A549 (cell line): ENCODE measurements around the gene HPCAL1. TPM values are rescaled to one million over a fixed set of nuclear protein-coding genes. Genes with fewer than 3 reads are reported as not detected.

Experiments
- ATAC-seq, 2 experiments: fragments of 200-7000 bp in 1 of 2; fragments of >200 bp in 1 of 2; cut with Nextera tagmentation in 1 of 2; cut with Tn5 transposase in 1 of 2; 3 replicates each; pipeline versions ENCODE4 v1.8.0 to v1.9.1; 2018 to 2020; ENCODE audit warnings: mild to moderate bottlenecking in 1 of 2, moderate library complexity in 1 of 2
- CTCF ChIA-PET: fragments of 300-600 bp; sonication (Branson Sonifier 250); formaldehyde crosslinking; extraction: SDS; loops from one replicate; lab custom pipeline; 2021; ENCODE audit warnings: antibody characterized with exemption, inconsistent platforms; lab: Yijun Ruan, JAX
- POLR2A ChIA-PET: fragments of 350-600 bp; formaldehyde crosslinking; extraction: SDS; loops from one replicate; lab custom pipeline; 2021; ENCODE audit warnings: antibody characterized with exemption, inconsistent platforms; lab: Yijun Ruan, JAX
- DNase-seq, 2 experiments: peaks; one replicate each; pipeline versions ENCODE4 v3.0.0 to v3.0.0-alpha.2; 2011 to 2016; ENCODE audit warnings: low read depth in 1 of 2, low spot score in 1 of 2
- FAIRE-seq: peaks from 2 replicates; lab custom pipeline; 2011; peaks lifted over from hg19 to GRCh38; lab: Jason Lieb, UNC
- H3K27ac ChIP-seq, 2 experiments: fragments of >200 bp; sonication (Bioruptor Twin); formaldehyde crosslinking; 3 replicates each; pipeline ENCODE4 v1.5.1; 2016 to 2017
- H3K4me1 ChIP-seq: fragments of >200 bp; sonication (Bioruptor Twin); formaldehyde crosslinking; 3 replicates; pipeline ENCODE4 v1.6.1; 2016
- H3K4me2 ChIP-seq: fragments of >200 bp; sonication (Bioruptor Twin); formaldehyde crosslinking; 3 replicates; pipeline ENCODE4 v1.6.1; 2016
- H3K4me3 ChIP-seq: fragments of >200 bp; sonication (Bioruptor Twin); formaldehyde crosslinking; 3 replicates; pipeline ENCODE4 v1.5.1; 2016
- H3K9me3 ChIP-seq: fragments of >200 bp; sonication (Bioruptor Twin); formaldehyde crosslinking; 3 replicates; pipeline ENCODE4 v1.6.1; 2016
- CBX8 ChIP-seq: fragments of 200-600 bp; sonication (generic); IDR thresholded peaks from 2 replicates; pipeline ENCODE4 v1.6.1; 2016
- CEBPB ChIP-seq, 2 experiments: fragments of >200 bp in 1 of 2; sonication (Bioruptor Twin) in 1 of 2; formaldehyde crosslinking in 1 of 2; IDR thresholded peaks; 2 replicates each; pipeline ENCODE4 v1.6.1; 2012 to 2016
- CHD2 ChIP-seq: fragments of 150-350 bp; IDR thresholded peaks from 2 replicates; pipeline ENCODE4 v1.6.1; 2014; ENCODE audit warnings: low read length; ENCODE audit not compliant: partially characterized antibody
- EP300 ChIP-seq, 2 experiments: fragments of >200 bp; sonication (Bioruptor Twin); formaldehyde crosslinking; IDR thresholded peaks; 2 replicates in 1 of 2; 3 replicates in 1 of 2; pipeline ENCODE4 v1.6.1; 2016 to 2017
- FOSB ChIP-seq: fragments of 250-450 bp; sonication (Bioruptor Pico); IDR thresholded peaks from 2 replicates; pipeline ENCODE4 v1.5.0; 2020; ENCODE audit warnings: mild to moderate bottlenecking, moderate library complexity
- FOSL2 ChIP-seq, 2 experiments: fragments of 450-650 bp in 1 of 2; fragments of >200 bp in 1 of 2; sonication (Bioruptor Twin) in 1 of 2; formaldehyde crosslinking; IDR thresholded peaks; 2 replicates each; pipeline versions ENCODE4 v1.5.0 to v1.6.1; 2016 to 2020; ENCODE audit warnings: mild to moderate bottlenecking in 1 of 2, moderate library complexity in 1 of 2
- HDAC2 ChIP-seq: fragments of 200-600 bp; sonication (generic); IDR thresholded peaks from 2 replicates; pipeline ENCODE4 v1.6.1; 2016
- HEYL ChIP-seq: fragments of 250-450 bp; sonication (Bioruptor Pico); IDR thresholded peaks from 2 replicates; pipeline ENCODE4 v1.8.0; 2021; ENCODE audit warnings: mild to moderate bottlenecking, moderate library complexity
- HMGXB4 ChIP-seq: fragments of 250-450 bp; sonication (Bioruptor Pico); IDR thresholded peaks from 2 replicates; pipeline ENCODE4 v1.5.0; 2021; ENCODE audit warnings: mild to moderate bottlenecking, moderate library complexity, borderline replicate concordance
- HOXB13 ChIP-seq: fragments of 250-450 bp; sonication (Bioruptor Pico); IDR thresholded peaks from 2 replicates; pipeline ENCODE4 v1.5.0; 2020; ENCODE audit warnings: low read depth, mild to moderate bottlenecking, moderate library complexity
- JUNB ChIP-seq: fragments of >200 bp; sonication (Bioruptor Twin); formaldehyde crosslinking; IDR thresholded peaks from 2 replicates; pipeline ENCODE4 v1.6.1; 2016
- KDM5A ChIP-seq: fragments of 200-600 bp; sonication (generic); IDR thresholded peaks from 2 replicates; pipeline ENCODE4 v1.6.1; 2016; ENCODE audit warnings: antibody characterized with exemption, mild to moderate bottlenecking
- MAZ ChIP-seq: fragments of 150-350 bp; IDR thresholded peaks from 2 replicates; pipeline ENCODE4 v1.6.1; 2014; ENCODE audit warnings: antibody characterized with exemption, low read depth, low read length, borderline replicate concordance
- MYC ChIP-seq: IDR thresholded peaks from 2 replicates; pipeline ENCODE4 v1.6.1; 2012; ENCODE audit warnings: mild to moderate bottlenecking, inconsistent platforms, low read length, improper control_type of control experiment, borderline replicate concordance
- NPAS2 ChIP-seq: fragments of 250-450 bp; sonication (Bioruptor Pico); IDR thresholded peaks from 2 replicates; pipeline ENCODE4 v1.8.0; 2022; ENCODE audit warnings: mild to moderate bottlenecking, moderate library complexity, borderline replicate concordance
- POLR2A ChIP-seq: IDR thresholded peaks from 2 replicates; pipeline ENCODE4 v1.6.1; 2012; ENCODE audit warnings: mild to moderate bottlenecking, low read length
- POLR2AphosphoS2 ChIP-seq: conservative IDR thresholded peaks from 2 replicates; pipeline ENCODE4 v1.6.1; 2012; ENCODE audit warnings: low read length, improper control_type of control experiment, inconsistent platforms
- RAD21 ChIP-seq, 2 experiments: fragments of >200 bp in 1 of 2; sonication (Bioruptor Twin) in 1 of 2; formaldehyde crosslinking in 1 of 2; IDR thresholded peaks in 1 of 2; conservative IDR thresholded peaks in 1 of 2; 2 replicates in 1 of 2; 3 replicates in 1 of 2; pipeline ENCODE4 v1.6.1; 2012 to 2018; ENCODE audit warnings: inconsistent platforms in 1 of 2
- RARB ChIP-seq: fragments of 250-450 bp; sonication (Bioruptor Pico); IDR thresholded peaks from 2 replicates; pipeline ENCODE4 v1.8.0; 2021; ENCODE audit warnings: mild to moderate bottlenecking, moderate library complexity
- RNF2 ChIP-seq: fragments of 200-600 bp; sonication (generic); IDR thresholded peaks from 2 replicates; pipeline ENCODE4 v1.6.1; 2016; ENCODE audit warnings: low read depth, mild to moderate bottlenecking, antibody characterized with exemption, moderate library complexity, borderline replicate concordance
- TFCP2L1 ChIP-seq: fragments of 250-450 bp; sonication (Bioruptor Pico); IDR thresholded peaks from 2 replicates; pipeline ENCODE4 v1.5.0; 2021; ENCODE audit warnings: mild to moderate bottlenecking
- WGBS: methylation state at CpG from one replicate; pipeline ENCODE4 v1.1.6; 2017; ENCODE audit errors: missing lambda C conversion rate; 5-methylcytosine and 5-hydroxymethylcytosine counted together
- polyA plus RNA-seq, 4 experiments: library from polyadenylated mRNA; depleted of rRNA in 3 of 4; stranded (reverse); fragments of >200 nt; fragmentation: RNase III in 1 of 4; extraction: RNeasy Plus Mini Kit Qiagen cat#74134 plus additional on column Dnase treatment in 1 of 4; gene quantifications; 2 replicates in 3 of 4; 3 replicates in 1 of 4; pipeline ENCODE4 v1.2.3, GENCODE V29; 2011 to 2017
- TF ChIP-seq, protein P1 (sequence below): IDR thresholded peaks from 2 replicates; pipeline ENCODE4 v1.6.1; 2012
- TF ChIP-seq, protein P2 (sequence below): fragments of 200-600 bp; sonication (generic); IDR thresholded peaks from 2 replicates; pipeline ENCODE4 v1.6.1; 2016; ENCODE audit warnings: antibody characterized with exemption, mild to moderate bottlenecking, moderate library complexity
- TF ChIP-seq, protein P3 (sequence below): fragments of 450-650 bp; IDR thresholded peaks from 2 replicates; pipeline ENCODE4 v1.6.1; 2014; ENCODE audit warnings: antibody characterized with exemption
- TF ChIP-seq, protein P4 (sequence below): IDR thresholded peaks from 2 replicates; pipeline ENCODE4 v1.6.1; 2012; ENCODE audit warnings: low read depth, borderline replicate concordance

The HPCAL1 gene
- polyA plus RNA-seq, 2 of the 4 experiments (the other 2 are of a cell fraction), result 44.4 to 66.4 TPM

DNA sequence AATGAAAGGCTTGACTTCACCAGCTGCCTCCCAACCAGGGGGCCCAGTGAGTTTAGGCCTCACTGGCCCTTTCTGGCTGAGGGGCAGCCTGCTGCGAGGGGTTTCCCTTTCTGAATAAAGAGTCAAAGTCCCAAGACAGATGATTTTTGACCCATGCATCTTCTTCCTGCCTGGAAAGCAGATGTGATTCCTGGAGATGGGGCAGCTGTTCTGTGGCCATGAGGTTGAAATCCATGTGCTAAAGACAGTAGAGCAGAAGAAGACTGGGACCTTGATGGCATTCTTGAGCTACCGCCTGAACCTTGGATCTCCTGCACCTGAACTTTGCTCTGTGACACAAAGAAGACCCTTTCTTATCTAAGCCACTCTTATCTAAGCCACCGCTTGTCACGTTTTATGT is 19.8 kb downstream of the HPCAL1 start:
- Histone ChIP-seq H3K9me3 (peaks cover 33% of the 10 kb centered on the region), H3K4me2 (no peak overlapping the region), H3K4me1 (peaks cover 37% of the 10 kb centered on the region), H3K4me3 (no peak overlapping the region)
- WGBS, result 94% methylated on average over 4 of the region's 4 CpGs
- DNase-seq, result no peak
- ATAC-seq, result no peak
- FAIRE-seq, result no peak
- POLR2A ChIA-PET, result no interaction called here
- TF ChIP-seq NPAS2 (CRISPR knock-in tag) (no peak), MYC (no peak), CHD2 (no peak), MAZ (no peak), KDM5A (no peak), FOSB (no peak), POLR2AphosphoS2 (no peak), TFCP2L1 (CRISPR knock-in tag) (no peak), RAD21 (conservative IDR thresholded peaks at IDR 0.05 in 1 of 2, IDR thresholded peaks at IDR 0.05 in 1 of 2) (no peak), HMGXB4 (CRISPR knock-in tag) (no peak), JUNB (no peak), EP300 (IDR thresholded peaks at IDR 0.05) (no peak), FOSL2 (IDR thresholded peaks at IDR 0.05) (no peak), FOSL2 (CRISPR knock-in tag; IDR thresholded peaks at IDR 0.05) (no peak)
- TF ChIP-seq, protein P1, sequence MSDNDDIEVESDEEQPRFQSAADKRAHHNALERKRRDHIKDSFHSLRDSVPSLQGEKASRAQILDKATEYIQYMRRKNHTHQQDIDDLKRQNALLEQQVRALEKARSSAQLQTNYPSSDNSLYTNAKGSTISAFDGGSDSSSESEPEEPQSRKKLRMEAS, result no peak
- TF ChIP-seq, protein P2, sequence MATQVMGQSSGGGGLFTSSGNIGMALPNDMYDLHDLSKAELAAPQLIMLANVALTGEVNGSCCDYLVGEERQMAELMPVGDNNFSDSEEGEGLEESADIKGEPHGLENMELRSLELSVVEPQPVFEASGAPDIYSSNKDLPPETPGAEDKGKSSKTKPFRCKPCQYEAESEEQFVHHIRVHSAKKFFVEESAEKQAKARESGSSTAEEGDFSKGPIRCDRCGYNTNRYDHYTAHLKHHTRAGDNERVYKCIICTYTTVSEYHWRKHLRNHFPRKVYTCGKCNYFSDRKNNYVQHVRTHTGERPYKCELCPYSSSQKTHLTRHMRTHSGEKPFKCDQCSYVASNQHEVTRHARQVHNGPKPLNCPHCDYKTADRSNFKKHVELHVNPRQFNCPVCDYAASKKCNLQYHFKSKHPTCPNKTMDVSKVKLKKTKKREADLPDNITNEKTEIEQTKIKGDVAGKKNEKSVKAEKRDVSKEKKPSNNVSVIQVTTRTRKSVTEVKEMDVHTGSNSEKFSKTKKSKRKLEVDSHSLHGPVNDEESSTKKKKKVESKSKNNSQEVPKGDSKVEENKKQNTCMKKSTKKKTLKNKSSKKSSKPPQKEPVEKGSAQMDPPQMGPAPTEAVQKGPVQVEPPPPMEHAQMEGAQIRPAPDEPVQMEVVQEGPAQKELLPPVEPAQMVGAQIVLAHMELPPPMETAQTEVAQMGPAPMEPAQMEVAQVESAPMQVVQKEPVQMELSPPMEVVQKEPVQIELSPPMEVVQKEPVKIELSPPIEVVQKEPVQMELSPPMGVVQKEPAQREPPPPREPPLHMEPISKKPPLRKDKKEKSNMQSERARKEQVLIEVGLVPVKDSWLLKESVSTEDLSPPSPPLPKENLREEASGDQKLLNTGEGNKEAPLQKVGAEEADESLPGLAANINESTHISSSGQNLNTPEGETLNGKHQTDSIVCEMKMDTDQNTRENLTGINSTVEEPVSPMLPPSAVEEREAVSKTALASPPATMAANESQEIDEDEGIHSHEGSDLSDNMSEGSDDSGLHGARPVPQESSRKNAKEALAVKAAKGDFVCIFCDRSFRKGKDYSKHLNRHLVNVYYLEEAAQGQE, result no peak
- TF ChIP-seq, all 56 proteins: peak for 0
- CTCF ChIA-PET, result interaction anchor here (1.0 to 2.3 kb wide), 6 partner anchors 8 to 198 kb away, joined by 3 to 9 read pairs (median 5); no protein-coding TSS in a partner anchor
- no peak overlapping the region for H3K27ac ChIP-seq

DNA sequence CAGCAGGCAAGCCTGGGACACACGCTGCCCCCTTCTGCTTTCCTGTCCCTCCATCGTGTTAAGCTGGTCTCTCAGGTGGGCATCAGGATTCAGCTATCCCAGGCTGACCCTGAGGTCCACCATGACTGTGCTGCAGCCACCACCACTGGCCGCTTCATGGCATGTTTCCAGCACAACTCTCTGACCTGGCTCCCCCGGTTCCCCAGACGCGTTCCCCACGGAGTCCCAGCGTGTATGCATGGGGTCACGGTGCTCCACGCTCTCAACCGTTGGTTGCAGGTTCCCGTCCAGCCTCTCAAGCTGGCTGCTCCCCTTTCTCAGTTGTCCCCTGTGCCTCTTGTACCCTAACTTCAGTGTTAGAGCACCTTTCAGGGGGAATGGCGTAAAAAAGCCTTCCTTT is 20.3 kb downstream of the HPCAL1 start:
- Histone ChIP-seq H3K4me1 (peaks cover 42% of the 10 kb centered on the region), H3K4me2 (no peak overlapping the region), H3K9me3 (peaks cover 33% of the 10 kb centered on the region), H3K27ac (no peak overlapping the region), H3K4me3 (no peak overlapping the region)
- ChIA-PET CTCF (interaction anchor here (1.0 to 2.3 kb wide), 8 partner anchors 9 to 199 kb away, joined by 3 to 9 read pairs (median 4); no protein-coding TSS in a partner anchor), POLR2A (no interaction called here)
- TF ChIP-seq RARB (CRISPR knock-in tag) (no peak), KDM5A (no peak), HDAC2 (no peak), TFCP2L1 (CRISPR knock-in tag) (no peak), CBX8 (no peak), POLR2A (no peak), RNF2 (no peak), HEYL (no peak), HOXB13 (CRISPR knock-in tag) (no peak), MAZ (no peak), HMGXB4 (CRISPR knock-in tag) (no peak), CEBPB (IDR thresholded peaks at IDR 0.05) (no peak)
- TF ChIP-seq, protein P3, sequence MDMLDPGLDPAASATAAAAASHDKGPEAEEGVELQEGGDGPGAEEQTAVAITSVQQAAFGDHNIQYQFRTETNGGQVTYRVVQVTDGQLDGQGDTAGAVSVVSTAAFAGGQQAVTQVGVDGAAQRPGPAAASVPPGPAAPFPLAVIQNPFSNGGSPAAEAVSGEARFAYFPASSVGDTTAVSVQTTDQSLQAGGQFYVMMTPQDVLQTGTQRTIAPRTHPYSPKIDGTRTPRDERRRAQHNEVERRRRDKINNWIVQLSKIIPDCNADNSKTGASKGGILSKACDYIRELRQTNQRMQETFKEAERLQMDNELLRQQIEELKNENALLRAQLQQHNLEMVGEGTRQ, result no peak
- TF ChIP-seq, protein P4, sequence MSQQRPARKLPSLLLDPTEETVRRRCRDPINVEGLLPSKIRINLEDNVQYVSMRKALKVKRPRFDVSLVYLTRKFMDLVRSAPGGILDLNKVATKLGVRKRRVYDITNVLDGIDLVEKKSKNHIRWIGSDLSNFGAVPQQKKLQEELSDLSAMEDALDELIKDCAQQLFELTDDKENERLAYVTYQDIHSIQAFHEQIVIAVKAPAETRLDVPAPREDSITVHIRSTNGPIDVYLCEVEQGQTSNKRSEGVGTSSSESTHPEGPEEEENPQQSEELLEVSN, result no peak
- FAIRE-seq (no peak), DNase-seq (no peak), ATAC-seq (no peak)
- 94% methylated on average over 13 of the region's 13 CpGs for WGBS
